GM19452 (cell line): Measurements from ENCODE around the gene PPFIBP2.

Experiments used
- ATAC-seq: cut with Tn5 transposase; IDR thresholded peaks from one replicate; pipeline ENCODE4 v1.9.1; 2021; ENCODE audit not compliant: unreplicated experiment

PPFIBP2 gene

GRCh38 chr11:7548659-7549274 is 35.0 kb downstream of the PPFIBP2 start:
- ATAC-seq, result peak; percentile 72

GRCh38 chr11:7549681-7550080 is 35.9 kb downstream of the PPFIBP2 start:
- no peak for ATAC-seq

- no peak for ATAC-seq
Measured at GRCh38 chr11:7551571-7551970, 37.8 kb downstream of the PPFIBP2 start.

GRCh38 chr11:7552666-7553065 is 38.9 kb downstream of the PPFIBP2 start:
- no peak for ATAC-seq

GRCh38 chr11:7555052-7555699 is 41.4 kb downstream of the PPFIBP2 start:
- ATAC-seq, result no peak

GRCh38 chr11:7558046-7558445 is 44.2 kb downstream of the PPFIBP2 start:
- no peak for ATAC-seq

GRCh38 chr11:7559398-7560283 is 45.8 kb downstream of the PPFIBP2 start:
- ATAC-seq, result no peak

GRCh38 chr11:7561562-7561961 is 47.8 kb downstream of the PPFIBP2 start:
- no peak for ATAC-seq

- ATAC-seq, result no peak
Measured at GRCh38 chr11:7563281-7563680, 49.5 kb downstream of the PPFIBP2 start.

GRCh38 chr11:7564803-7565202 is 51.0 kb downstream of the PPFIBP2 start:
- no peak for ATAC-seq

GRCh38 chr11:7567311-7567710 is 53.5 kb downstream of the PPFIBP2 start:
- no peak for ATAC-seq

GRCh38 chr11:7569044-7569443 is 55.2 kb downstream of the PPFIBP2 start:
- ATAC-seq, result no peak

- ATAC-seq, result no peak
Measured at GRCh38 chr11:7570241-7570640, 56.4 kb downstream of the PPFIBP2 start.

- ATAC-seq, result no peak
Measured at GRCh38 chr11:7570938-7571521, 57.2 kb downstream of the PPFIBP2 start.

GRCh38 chr11:7571640-7572000 is 57.8 kb downstream of the PPFIBP2 start:
- no peak for ATAC-seq

- no peak for ATAC-seq
Measured at GRCh38 chr11:7572001-7572712, 58.4 kb downstream of the PPFIBP2 start.

- no peak for ATAC-seq
Measured at GRCh38 chr11:7573193-7573557, 59.4 kb downstream of the PPFIBP2 start.

GRCh38 chr11:7573558-7574296 is 59.9 kb downstream of the PPFIBP2 start:
- no peak for ATAC-seq

GRCh38 chr11:7574491-7575130 is 60.8 kb downstream of the PPFIBP2 start:
- no peak for ATAC-seq
